ENCODE measurements around the gene PFAS.
A peak's percentile ranks its signal among the peaks of the same experiment; 100 is the strongest.

DNA sequence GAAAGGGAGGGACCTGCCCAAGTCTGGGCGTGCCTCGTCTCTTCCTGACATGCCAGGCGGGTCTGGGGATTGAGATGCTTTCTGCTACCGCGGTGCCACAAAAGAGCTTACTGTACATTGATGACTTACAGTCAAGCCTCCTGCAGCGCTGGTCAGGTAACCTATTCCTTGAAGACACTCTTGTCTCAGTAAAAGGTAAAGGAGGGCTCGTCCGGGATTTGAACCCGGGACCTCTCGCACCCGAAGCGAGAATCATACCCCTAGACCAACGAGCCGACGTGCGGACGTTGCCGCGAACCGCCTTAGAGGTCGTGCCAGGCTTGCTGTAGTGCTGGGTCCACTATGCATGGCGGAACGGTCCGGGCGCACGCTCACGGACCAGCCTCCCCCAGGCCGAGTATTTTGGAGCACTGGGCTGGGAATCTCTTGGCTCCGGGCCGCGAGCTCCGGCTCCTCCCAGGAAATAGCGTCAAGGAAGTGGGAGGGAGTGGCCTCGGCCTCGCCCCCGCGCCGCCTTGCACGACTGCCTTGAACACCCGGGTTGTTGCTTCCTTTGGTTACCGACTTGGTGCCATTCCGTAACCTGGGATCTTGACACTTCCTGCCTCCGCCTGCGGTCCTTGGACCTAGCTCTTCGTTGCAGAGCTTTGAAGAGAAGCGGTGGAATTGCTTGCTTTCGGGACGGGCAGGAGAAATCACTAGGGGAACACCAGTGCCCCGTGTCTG is 26.3 kb upstream of the PFAS start:
- TF ChIP-seq CTCF (IDR thresholded peaks at IDR 0.05; ENCODE audit: poor library complexity, severe bottlenecking) (peak; percentile 52), POLR2AphosphoS5 (IDR thresholded peaks at IDR 0.05) (peak; percentile 83)
